22Rv1 (cell line): Measurements from ENCODE around the gene CD53.

ENCODE experiments used
- ZFX ChIP-seq: fragments of 450-650 bp; IDR thresholded peaks from 2 replicates; pipeline ENCODE4 v1.6.1; 2017; ENCODE audit warnings: antibody characterized with exemption, borderline replicate concordance
- TF ChIP-seq, protein P1 (sequence below): fragments of 450-650 bp; IDR thresholded peaks from 2 replicates; pipeline ENCODE4 v1.5.1; 2017; ENCODE audit warnings: mild to moderate bottlenecking

DNA sequence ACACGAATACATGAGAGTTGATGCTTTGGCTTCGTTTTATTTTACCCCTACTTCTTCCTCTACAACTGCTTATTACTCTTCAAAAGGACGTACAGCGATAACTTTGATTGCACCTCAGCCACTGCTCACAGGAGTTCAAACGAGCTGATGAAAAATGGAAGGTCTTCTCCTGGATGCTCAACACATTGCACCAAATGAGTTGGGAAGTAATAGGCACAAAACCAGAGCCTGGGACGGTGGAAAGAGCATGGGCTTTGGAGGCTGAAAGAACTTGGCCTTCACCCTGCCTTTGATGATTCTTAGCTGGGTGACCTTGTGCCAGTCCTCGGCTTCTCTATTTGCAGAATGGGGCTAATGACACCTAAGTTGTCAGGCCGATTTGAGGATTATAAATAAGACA lies 4.8 kb downstream of the CD53 start:
- TF ChIP-seq, protein P1, sequence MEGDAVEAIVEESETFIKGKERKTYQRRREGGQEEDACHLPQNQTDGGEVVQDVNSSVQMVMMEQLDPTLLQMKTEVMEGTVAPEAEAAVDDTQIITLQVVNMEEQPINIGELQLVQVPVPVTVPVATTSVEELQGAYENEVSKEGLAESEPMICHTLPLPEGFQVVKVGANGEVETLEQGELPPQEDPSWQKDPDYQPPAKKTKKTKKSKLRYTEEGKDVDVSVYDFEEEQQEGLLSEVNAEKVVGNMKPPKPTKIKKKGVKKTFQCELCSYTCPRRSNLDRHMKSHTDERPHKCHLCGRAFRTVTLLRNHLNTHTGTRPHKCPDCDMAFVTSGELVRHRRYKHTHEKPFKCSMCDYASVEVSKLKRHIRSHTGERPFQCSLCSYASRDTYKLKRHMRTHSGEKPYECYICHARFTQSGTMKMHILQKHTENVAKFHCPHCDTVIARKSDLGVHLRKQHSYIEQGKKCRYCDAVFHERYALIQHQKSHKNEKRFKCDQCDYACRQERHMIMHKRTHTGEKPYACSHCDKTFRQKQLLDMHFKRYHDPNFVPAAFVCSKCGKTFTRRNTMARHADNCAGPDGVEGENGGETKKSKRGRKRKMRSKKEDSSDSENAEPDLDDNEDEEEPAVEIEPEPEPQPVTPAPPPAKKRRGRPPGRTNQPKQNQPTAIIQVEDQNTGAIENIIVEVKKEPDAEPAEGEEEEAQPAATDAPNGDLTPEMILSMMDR, result no peak
- no peak for TF ChIP-seq ZFX
